SK-N-SH (cell line): ENCODE measurements around the gene B3GNT7. TPM values are rescaled to one million over a fixed set of nuclear protein-coding genes. Genes with fewer than 3 reads are reported as not detected.

ENCODE experiments used
- CTCF ChIA-PET: fragments of 300-600, 350-600 bp; formaldehyde crosslinking; extraction: SDS; loops from one replicate; lab custom pipeline; 2021; lab: Yijun Ruan, JAX
- POLR2A ChIA-PET: fragments of 350-600 bp; sonication (Branson Sonifier 250); formaldehyde crosslinking; extraction: SDS; loops from one replicate; lab custom pipeline; 2020; ENCODE audit warnings: antibody characterized with exemption, inconsistent platforms; lab: Yijun Ruan, JAX
- DNase-seq: peaks from one replicate; pipeline ENCODE4 v3.0.0; 2012
- H2AFZ ChIP-seq: fragments of 200-600 bp; sonication (generic); 2 replicates; pipeline ENCODE4 v1.8.1; 2016; ENCODE audit warnings: antibody characterized with exemption, mild to moderate bottlenecking, low read depth
- H3F3A ChIP-seq: fragments of 200-600 bp; sonication (generic); replicated peaks from 2 replicates; pipeline ENCODE3; 2016; ENCODE audit warnings: antibody characterized with exemption, mild to moderate bottlenecking; ENCODE audit not compliant: insufficient read depth
- H3K27ac ChIP-seq, 2 experiments: fragments of 200-500 bp in 1 of 2; fragments of 200-600 bp in 1 of 2; sonication (Bioruptor generic) in 1 of 2; sonication (generic), shearing (Covaris generic) in 1 of 2; 2 replicates each; pipeline versions ENCODE4 v1.5.1 to v1.6.1; 2014 to 2016; ENCODE audit warnings: low read depth in 2 of 2, inconsistent platforms in 1 of 2, low read length in 1 of 2, mild to moderate bottlenecking in 1 of 2, mixed read lengths in 1 of 2
- H3K27me3 ChIP-seq: fragments of 200-600 bp; sonication (generic), shearing (Covaris generic); 2 replicates; pipeline ENCODE4 v1.6.1; 2016; ENCODE audit warnings: mixed run types; ENCODE audit not compliant: insufficient read depth
- H3K36me3 ChIP-seq, 2 experiments: fragments of 200-500 bp in 1 of 2; fragments of 200-600 bp in 1 of 2; sonication (Bioruptor generic) in 1 of 2; sonication (generic) in 1 of 2; replicated peaks in 1 of 2; 2 replicates each; pipeline versions ENCODE3 to v1.5.1; 2014 to 2016; ENCODE audit warnings: low read length in 1 of 2, mild to moderate bottlenecking in 1 of 2; ENCODE audit not compliant: insufficient read depth in 2 of 2, control insufficient read depth in 1 of 2
- H3K4me1 ChIP-seq, 2 experiments: fragments of 200-500 bp in 1 of 2; fragments of 200-600 bp in 1 of 2; sonication (Bioruptor generic) in 1 of 2; sonication (generic), shearing (Covaris generic) in 1 of 2; 2 replicates each; pipeline versions ENCODE4 v1.5.1 to v1.6.1; 2014 to 2016; ENCODE audit warnings: low read depth in 1 of 2, low read length in 1 of 2, mixed run types in 1 of 2; ENCODE audit not compliant: insufficient read depth in 2 of 2, control insufficient read depth in 1 of 2
- H3K4me2 ChIP-seq: fragments of 200-600 bp; sonication (generic), shearing (Covaris generic); 2 replicates; pipeline ENCODE4 v1.6.1; 2017; ENCODE audit warnings: mixed run types
- H3K4me3 ChIP-seq, 2 experiments: fragments of 200-500 bp in 1 of 2; fragments of 200-600 bp in 1 of 2; sonication (Bioruptor generic) in 1 of 2; sonication (generic), shearing (Covaris generic) in 1 of 2; 2 replicates each; pipeline versions ENCODE4 v1.5.1 to v1.8.1; 2014 to 2016; ENCODE audit warnings: low read depth in 2 of 2, inconsistent platforms in 1 of 2, low read length in 1 of 2, mild to moderate bottlenecking in 1 of 2, mixed read lengths in 1 of 2, moderate library complexity in 1 of 2
- H3K79me2 ChIP-seq: fragments of 200-600 bp; sonication (generic); 2 replicates; pipeline ENCODE4 v1.8.1; 2017; ENCODE audit warnings: mild to moderate bottlenecking; ENCODE audit not compliant: insufficient read depth
- H3K9ac ChIP-seq: fragments of 200-600 bp; sonication (generic); 2 replicates; pipeline ENCODE4 v1.6.1; 2017; ENCODE audit warnings: mixed run types
- H3K9me2 ChIP-seq: fragments of 200-600 bp; sonication (generic); 2 replicates; pipeline ENCODE4 v1.6.1; 2017; ENCODE audit warnings: mixed run types
- H3K9me3 ChIP-seq: fragments of 200-600 bp; sonication (generic); 2 replicates; pipeline ENCODE4 v1.6.1; 2017; ENCODE audit warnings: mixed run types, mild to moderate bottlenecking, moderate library complexity
- H4K20me1 ChIP-seq: fragments of 200-600 bp; sonication (generic); 2 replicates; pipeline ENCODE4 v1.6.1; 2017; ENCODE audit warnings: mild to moderate bottlenecking, mixed run types; ENCODE audit not compliant: insufficient read depth
- EP300 ChIP-seq, 2 experiments: IDR thresholded peaks; 2 replicates each; pipeline versions ENCODE4 v1.4.0 to v1.6.1; 2012; ENCODE audit warnings: borderline replicate concordance in 1 of 2, low read depth in 1 of 2, low read length in 1 of 2
- FOSL2 ChIP-seq: IDR thresholded peaks from 2 replicates; pipeline ENCODE4 v1.4.0; 2012; ENCODE audit warnings: low read depth, mild to moderate bottlenecking, moderate library complexity, borderline replicate concordance
- FOXJ3 ChIP-seq: sonication (generic); formaldehyde crosslinking; IDR thresholded peaks from 2 replicates; pipeline ENCODE4 v1.5.1; 2020; ENCODE audit warnings: mild to moderate bottlenecking, missing genetic modification reagents
- FOXM1 ChIP-seq: IDR thresholded peaks from 2 replicates; pipeline ENCODE4 v1.4.0; 2012; ENCODE audit warnings: low read depth, mild to moderate bottlenecking
- JUND ChIP-seq: IDR thresholded peaks from 2 replicates; pipeline ENCODE4 v1.4.0; 2012
- MEF2A ChIP-seq: IDR thresholded peaks from 2 replicates; pipeline ENCODE4 v1.4.0; 2012; ENCODE audit warnings: low read depth, borderline replicate concordance
- MXI1 ChIP-seq: IDR thresholded peaks from 2 replicates; pipeline ENCODE4 v1.6.1; 2012; ENCODE audit warnings: mild to moderate bottlenecking, low read depth, low read length, improper control_type of control experiment
- NFIC ChIP-seq: IDR thresholded peaks from 2 replicates; pipeline ENCODE4 v1.4.0; 2012; ENCODE audit warnings: borderline replicate concordance
- POLR2AphosphoS5 ChIP-seq: IDR thresholded peaks from 2 replicates; pipeline ENCODE4 v1.6.1; 2012; ENCODE audit warnings: low read depth, low read length
- RXRA ChIP-seq: IDR thresholded peaks from 2 replicates; pipeline ENCODE4 v1.4.0; 2012; ENCODE audit warnings: low read depth, mild to moderate bottlenecking, borderline replicate concordance
- SIN3A ChIP-seq: IDR thresholded peaks from 2 replicates; pipeline ENCODE4 v1.6.1; 2012; ENCODE audit warnings: low read depth, mild to moderate bottlenecking, low read length, moderate library complexity, borderline replicate concordance
- TAF1 ChIP-seq: IDR thresholded peaks from 2 replicates; pipeline ENCODE4 v1.6.1; 2012; ENCODE audit warnings: low read depth, mild to moderate bottlenecking, low read length, moderate library complexity, borderline replicate concordance
- TCF12 ChIP-seq: IDR thresholded peaks from 2 replicates; pipeline ENCODE4 v1.4.0; 2012
- WGBS: methylation state at CpG from one replicate; pipeline ENCODE4 v1.1.6; 2017; ENCODE audit warnings: low lambda C conversion rate; 5-methylcytosine and 5-hydroxymethylcytosine counted together
- polyA plus RNA-seq, 3 experiments: library from polyadenylated mRNA; depleted of rRNA; stranded (reverse); fragments of >200 nt; gene quantifications; 2 replicates each; pipeline ENCODE4 v1.2.3, GENCODE V29; 2012
- TF ChIP-seq, protein P1 (sequence below): IDR thresholded peaks from 2 replicates; pipeline ENCODE4 v1.4.0; 2012; ENCODE audit warnings: low read depth
- TF ChIP-seq, protein P2 (sequence below): IDR thresholded peaks from 2 replicates; pipeline ENCODE4 v1.4.0; 2012; ENCODE audit warnings: low read depth, borderline replicate concordance
- TF ChIP-seq, protein P3 (sequence below): fragments of 200-600 bp; sonication (generic); IDR thresholded peaks from 2 replicates; pipeline ENCODE4 v1.6.1; 2017; ENCODE audit warnings: antibody characterized with exemption, mild to moderate bottlenecking, moderate library complexity
- TF ChIP-seq, protein P4 (sequence below): fragments of 150-350 bp; IDR thresholded peaks from 2 replicates; pipeline ENCODE4 v1.6.1; 2016; ENCODE audit warnings: mild to moderate bottlenecking, low read depth, low read length
- TF ChIP-seq, protein P5 (sequence below): fragments of 150-350 bp; IDR thresholded peaks from 2 replicates; pipeline ENCODE4 v1.6.1; 2017; ENCODE audit warnings: antibody characterized with exemption, low read length, low read depth, borderline replicate concordance
- TF ChIP-seq, protein P6 (sequence below): IDR thresholded peaks from 2 replicates; pipeline ENCODE4 v1.6.1; 2012; ENCODE audit warnings: mild to moderate bottlenecking, low read depth, low read length, moderate library complexity

The B3GNT7 gene
- polyA plus RNA-seq, 1 of the 3 experiments (the other 2 are of a cell fraction) = 0.12 TPM

DNA sequence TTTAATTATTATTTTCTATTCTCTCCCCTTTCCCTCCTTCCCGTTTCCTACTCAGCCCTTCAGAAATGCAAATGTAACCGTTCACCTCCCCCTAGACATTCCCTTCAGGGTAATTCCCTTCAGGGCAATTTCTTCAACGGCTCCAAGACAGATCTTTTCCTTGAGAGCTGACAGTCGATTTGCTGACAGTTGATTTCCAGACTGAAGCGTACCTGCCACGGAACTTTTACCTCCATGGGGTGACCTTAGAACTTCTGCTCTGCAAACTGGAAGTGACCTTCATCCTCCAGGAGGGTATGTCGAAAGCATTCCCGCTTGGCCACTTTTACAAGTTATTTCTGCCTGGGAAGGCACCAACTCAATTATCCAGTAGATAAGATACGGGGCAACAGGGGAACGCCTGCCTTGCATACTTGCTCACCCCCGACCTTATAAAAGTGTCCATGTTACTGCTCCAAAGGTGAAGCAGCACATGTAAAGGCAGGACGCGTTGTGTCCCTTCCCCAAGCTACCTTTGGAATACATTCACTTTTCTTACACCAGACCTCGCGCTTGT, 18.5 kb downstream of the B3GNT7 start:
- POLR2A ChIA-PET = no interaction called here

More for the DNA sequence above, 18.5 kb downstream of the B3GNT7 start:
- Histone ChIP-seq H3K36me3 (no peaks in the 10 kb centered on the region), H4K20me1 (no peaks in the 10 kb centered on the region)
- TF ChIP-seq MXI1 (no peak), RXRA (no peak), FOSL2 (no peak), TAF1 (no peak), FOXM1 (no peak), JUND (no peak), NFIC (no peak), EP300 (IDR thresholded peaks at IDR 0.05; ENCODE audit: borderline replicate concordance in 1 of 2, low read depth in 1 of 2, low read length in 1 of 2) (no peak), SIN3A (no peak), FOXJ3 (CRISPR knock-in tag) (no peak), MEF2A (no peak), TCF12 (no peak), POLR2AphosphoS5 (no peak)
- TF ChIP-seq, protein P1, sequence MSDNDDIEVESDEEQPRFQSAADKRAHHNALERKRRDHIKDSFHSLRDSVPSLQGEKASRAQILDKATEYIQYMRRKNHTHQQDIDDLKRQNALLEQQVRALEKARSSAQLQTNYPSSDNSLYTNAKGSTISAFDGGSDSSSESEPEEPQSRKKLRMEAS = no peak
- TF ChIP-seq, protein P2, sequence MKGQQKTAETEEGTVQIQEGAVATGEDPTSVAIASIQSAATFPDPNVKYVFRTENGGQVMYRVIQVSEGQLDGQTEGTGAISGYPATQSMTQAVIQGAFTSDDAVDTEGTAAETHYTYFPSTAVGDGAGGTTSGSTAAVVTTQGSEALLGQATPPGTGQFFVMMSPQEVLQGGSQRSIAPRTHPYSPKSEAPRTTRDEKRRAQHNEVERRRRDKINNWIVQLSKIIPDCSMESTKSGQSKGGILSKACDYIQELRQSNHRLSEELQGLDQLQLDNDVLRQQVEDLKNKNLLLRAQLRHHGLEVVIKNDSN = no peak
- TF ChIP-seq, protein P3, sequence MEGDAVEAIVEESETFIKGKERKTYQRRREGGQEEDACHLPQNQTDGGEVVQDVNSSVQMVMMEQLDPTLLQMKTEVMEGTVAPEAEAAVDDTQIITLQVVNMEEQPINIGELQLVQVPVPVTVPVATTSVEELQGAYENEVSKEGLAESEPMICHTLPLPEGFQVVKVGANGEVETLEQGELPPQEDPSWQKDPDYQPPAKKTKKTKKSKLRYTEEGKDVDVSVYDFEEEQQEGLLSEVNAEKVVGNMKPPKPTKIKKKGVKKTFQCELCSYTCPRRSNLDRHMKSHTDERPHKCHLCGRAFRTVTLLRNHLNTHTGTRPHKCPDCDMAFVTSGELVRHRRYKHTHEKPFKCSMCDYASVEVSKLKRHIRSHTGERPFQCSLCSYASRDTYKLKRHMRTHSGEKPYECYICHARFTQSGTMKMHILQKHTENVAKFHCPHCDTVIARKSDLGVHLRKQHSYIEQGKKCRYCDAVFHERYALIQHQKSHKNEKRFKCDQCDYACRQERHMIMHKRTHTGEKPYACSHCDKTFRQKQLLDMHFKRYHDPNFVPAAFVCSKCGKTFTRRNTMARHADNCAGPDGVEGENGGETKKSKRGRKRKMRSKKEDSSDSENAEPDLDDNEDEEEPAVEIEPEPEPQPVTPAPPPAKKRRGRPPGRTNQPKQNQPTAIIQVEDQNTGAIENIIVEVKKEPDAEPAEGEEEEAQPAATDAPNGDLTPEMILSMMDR = no peak
- TF ChIP-seq, protein P4, sequence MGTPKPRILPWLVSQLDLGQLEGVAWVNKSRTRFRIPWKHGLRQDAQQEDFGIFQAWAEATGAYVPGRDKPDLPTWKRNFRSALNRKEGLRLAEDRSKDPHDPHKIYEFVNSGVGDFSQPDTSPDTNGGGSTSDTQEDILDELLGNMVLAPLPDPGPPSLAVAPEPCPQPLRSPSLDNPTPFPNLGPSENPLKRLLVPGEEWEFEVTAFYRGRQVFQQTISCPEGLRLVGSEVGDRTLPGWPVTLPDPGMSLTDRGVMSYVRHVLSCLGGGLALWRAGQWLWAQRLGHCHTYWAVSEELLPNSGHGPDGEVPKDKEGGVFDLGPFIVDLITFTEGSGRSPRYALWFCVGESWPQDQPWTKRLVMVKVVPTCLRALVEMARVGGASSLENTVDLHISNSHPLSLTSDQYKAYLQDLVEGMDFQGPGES = no peak
- TF ChIP-seq, protein P5, sequence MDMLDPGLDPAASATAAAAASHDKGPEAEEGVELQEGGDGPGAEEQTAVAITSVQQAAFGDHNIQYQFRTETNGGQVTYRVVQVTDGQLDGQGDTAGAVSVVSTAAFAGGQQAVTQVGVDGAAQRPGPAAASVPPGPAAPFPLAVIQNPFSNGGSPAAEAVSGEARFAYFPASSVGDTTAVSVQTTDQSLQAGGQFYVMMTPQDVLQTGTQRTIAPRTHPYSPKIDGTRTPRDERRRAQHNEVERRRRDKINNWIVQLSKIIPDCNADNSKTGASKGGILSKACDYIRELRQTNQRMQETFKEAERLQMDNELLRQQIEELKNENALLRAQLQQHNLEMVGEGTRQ = no peak
- TF ChIP-seq, protein P6, sequence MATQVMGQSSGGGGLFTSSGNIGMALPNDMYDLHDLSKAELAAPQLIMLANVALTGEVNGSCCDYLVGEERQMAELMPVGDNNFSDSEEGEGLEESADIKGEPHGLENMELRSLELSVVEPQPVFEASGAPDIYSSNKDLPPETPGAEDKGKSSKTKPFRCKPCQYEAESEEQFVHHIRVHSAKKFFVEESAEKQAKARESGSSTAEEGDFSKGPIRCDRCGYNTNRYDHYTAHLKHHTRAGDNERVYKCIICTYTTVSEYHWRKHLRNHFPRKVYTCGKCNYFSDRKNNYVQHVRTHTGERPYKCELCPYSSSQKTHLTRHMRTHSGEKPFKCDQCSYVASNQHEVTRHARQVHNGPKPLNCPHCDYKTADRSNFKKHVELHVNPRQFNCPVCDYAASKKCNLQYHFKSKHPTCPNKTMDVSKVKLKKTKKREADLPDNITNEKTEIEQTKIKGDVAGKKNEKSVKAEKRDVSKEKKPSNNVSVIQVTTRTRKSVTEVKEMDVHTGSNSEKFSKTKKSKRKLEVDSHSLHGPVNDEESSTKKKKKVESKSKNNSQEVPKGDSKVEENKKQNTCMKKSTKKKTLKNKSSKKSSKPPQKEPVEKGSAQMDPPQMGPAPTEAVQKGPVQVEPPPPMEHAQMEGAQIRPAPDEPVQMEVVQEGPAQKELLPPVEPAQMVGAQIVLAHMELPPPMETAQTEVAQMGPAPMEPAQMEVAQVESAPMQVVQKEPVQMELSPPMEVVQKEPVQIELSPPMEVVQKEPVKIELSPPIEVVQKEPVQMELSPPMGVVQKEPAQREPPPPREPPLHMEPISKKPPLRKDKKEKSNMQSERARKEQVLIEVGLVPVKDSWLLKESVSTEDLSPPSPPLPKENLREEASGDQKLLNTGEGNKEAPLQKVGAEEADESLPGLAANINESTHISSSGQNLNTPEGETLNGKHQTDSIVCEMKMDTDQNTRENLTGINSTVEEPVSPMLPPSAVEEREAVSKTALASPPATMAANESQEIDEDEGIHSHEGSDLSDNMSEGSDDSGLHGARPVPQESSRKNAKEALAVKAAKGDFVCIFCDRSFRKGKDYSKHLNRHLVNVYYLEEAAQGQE = no peak
- TF ChIP-seq, all 33 proteins: peak for 0
- Histone ChIP-seq H3K27ac (no peak overlapping the region), H3K9me3 (no peaks in the 10 kb centered on the region), H3K27me3 (no peaks in the 10 kb centered on the region), H3K4me3 (no peak overlapping the region), H3F3A (peaks cover 7% of the 10 kb centered on the region), H3K9ac (no peak overlapping the region), H3K79me2 (no peaks in the 10 kb centered on the region), H3K4me1 (peaks cover 3% of the 10 kb centered on the region in 2 experiments; a peak in 1 of 4 replicates), H3K4me2 (no peak overlapping the region), H3K9me2 (no peaks in the 10 kb centered on the region), H2AFZ (no peak overlapping the region)
- DNase-seq = no peak
- CTCF ChIA-PET = interaction anchor here (1.0 to 17.2 kb wide), 6 partner anchors 8 to 190 kb away, joined by 3 to 302 read pairs (median 29); no protein-coding TSS in a partner anchor
- WGBS = 82% methylated on average over 15 of the region's 15 CpGs
